ENCODE results near the gene TBX21. TPM values are rescaled to one million over a fixed set of nuclear protein-coding genes. Genes with fewer than 3 reads are reported as not detected.

Gene TBX21
- total and polyA plus RNA-seq, 3 experiments from 2014 or later = 37.8 to 59.6 (median 39.8) TPM

- ChIA-PET POLR2A (interaction anchor here (2.9 kb wide), 1 partner anchor 15 kb away, joined by 21 read pairs; the partner anchor contains the start of gene TBX21), CTCF (interaction anchor here (1.8 to 7.1 kb wide), 4 partner anchors 11 to 53 kb away, joined by 4 to 84 read pairs (median 14); partner anchors contain the start of gene TBKBP1)
- peaks cover 93 to 97% (median 95%) of the 10 kb centered on the region in 3 donors for H3K4me1 Mint-ChIP-seq
- Histone ChIP-seq H3K27ac (ENCODE audit: low read depth, low read length) (no peak overlapping the region), H3K9me3 (ENCODE audit: low read length) (no peaks in the 10 kb centered on the region), H3K27me3 (ENCODE audit: insufficient read depth, low read length, poor library complexity, severe bottlenecking) (peaks cover 3% of the 10 kb centered on the region), H3K4me3 (ENCODE audit: low read length) (no peak overlapping the region), H3K36me3 (ENCODE audit: insufficient read depth, low read length) (no peaks in the 10 kb centered on the region), H3K4me1 (ENCODE audit: insufficient read depth, low read length) (peaks cover 96% of the 10 kb centered on the region)
- H3K9me3 Mint-ChIP-seq = no peaks in the 10 kb centered on the region
- H3K4me3 Mint-ChIP-seq = peak overlapping the region in 5 of 7 donors; percentile 57 to 78 (median 77)
- peak overlapping the region in 7 of 8 donors; percentile 17 to 91 (median 54) for H3K27ac Mint-ChIP-seq
- no peaks in the 10 kb centered on the region for H3K36me3 Mint-ChIP-seq
- no peak for DNase-seq
- H3K27me3 Mint-ChIP-seq = no peaks in the 10 kb centered on the region
Measured at GRCh38 chr17:47717261-47717697, 15.8 kb upstream of the TBX21 start.

GRCh38 chr17:47717979-47718621 is 14.9 kb upstream of the TBX21 start:
- no peaks in the 10 kb centered on the region for H3K36me3 ChIP-seq (ENCODE audit: insufficient read depth, low read length)
- CTCF ChIA-PET = interaction anchor here (0.7 to 7.1 kb wide), 12 partner anchors 10 to 83 kb away, joined by 3 to 84 read pairs (median 4); partner anchors contain the start of genes TBKBP1 and TBX21
- peaks cover 92% of the 10 kb centered on the region for H3K4me1 ChIP-seq (ENCODE audit: insufficient read depth, low read length)
- POLR2A ChIA-PET = interaction anchor here (0.6 to 2.9 kb wide), 5 partner anchors 13 to 113 kb away, joined by 4 to 21 read pairs (median 5); partner anchors contain the start of genes LRRC46, MRPL10 and TBX21
- no peak for DNase-seq
- no peak overlapping the region for H3K4me3 ChIP-seq (ENCODE audit: low read length)
- H3K27ac Mint-ChIP-seq = peak overlapping the region; percentile 30 to 91 (median 80)
- H3K9me3 ChIP-seq (ENCODE audit: low read length) = no peaks in the 10 kb centered on the region
- peaks cover 3% of the 10 kb centered on the region for H3K27me3 ChIP-seq (ENCODE audit: insufficient read depth, low read length, poor library complexity, severe bottlenecking)
- no peaks in the 10 kb centered on the region for H3K9me3 Mint-ChIP-seq
- H3K27ac ChIP-seq (ENCODE audit: low read depth, low read length) = no peak overlapping the region
- peaks cover 87 to 92% (median 90%) of the 10 kb centered on the region in 3 donors for H3K4me1 Mint-ChIP-seq
- no peaks in the 10 kb centered on the region for H3K36me3 Mint-ChIP-seq
- H3K4me3 Mint-ChIP-seq = peak overlapping the region in 6 of 7 donors; percentile 57 to 88 (median 75)
- no peaks in the 10 kb centered on the region for H3K27me3 Mint-ChIP-seq

GRCh38 chr17:47718634-47719405 is 14.2 kb upstream of the TBX21 start:
- H3K9me3 Mint-ChIP-seq = no peaks in the 10 kb centered on the region
- Histone ChIP-seq H3K27me3 (ENCODE audit: insufficient read depth, low read length, poor library complexity, severe bottlenecking) (peaks cover 3% of the 10 kb centered on the region), H3K4me1 (ENCODE audit: insufficient read depth, low read length) (peaks cover 85% of the 10 kb centered on the region), H3K4me3 (ENCODE audit: low read length) (no peak overlapping the region), H3K36me3 (ENCODE audit: insufficient read depth, low read length) (no peaks in the 10 kb centered on the region), H3K27ac (ENCODE audit: low read depth, low read length) (no peak overlapping the region), H3K9me3 (ENCODE audit: low read length) (no peaks in the 10 kb centered on the region)
- ChIA-PET CTCF (interaction anchor here (0.7 to 7.1 kb wide), 13 partner anchors 10 to 82 kb away, joined by 3 to 84 read pairs (median 4); partner anchors contain the start of genes TBKBP1 and TBX21), POLR2A (interaction anchor here (0.6 to 2.9 kb wide), 6 partner anchors 14 to 112 kb away, joined by 3 to 21 read pairs (median 4); partner anchors contain the start of genes LRRC46, MRPL10 and TBX21)
- H3K27me3 Mint-ChIP-seq = no peaks in the 10 kb centered on the region
- H3K36me3 Mint-ChIP-seq = no peaks in the 10 kb centered on the region
- H3K4me3 Mint-ChIP-seq = peak overlapping the region; percentile 46 to 88 (median 73)
- H3K4me1 Mint-ChIP-seq = peaks cover 81 to 85% (median 83%) of the 10 kb centered on the region in 3 donors
- DNase-seq = no peak
- peak overlapping the region; percentile 30 to 91 (median 81) for H3K27ac Mint-ChIP-seq

GRCh38 chr17:47719411-47720152 is 13.5 kb upstream of the TBX21 start:
- Mint-ChIP-seq H3K4me3 (peak overlapping the region; percentile 46 to 88 (median 73)), H3K27ac (peak overlapping the region; percentile 30 to 96 (median 84)), H3K9me3 (no peaks in the 10 kb centered on the region), H3K4me1 (peaks cover 74 to 78% (median 77%) of the 10 kb centered on the region in 3 donors), H3K27me3 (no peaks in the 10 kb centered on the region), H3K36me3 (no peaks in the 10 kb centered on the region)
- POLR2A ChIA-PET = interaction anchor here (0.6 to 2.9 kb wide), 4 partner anchors 13 to 34 kb away, joined by 3 to 21 read pairs (median 4); partner anchors contain the start of gene TBX21
- Histone ChIP-seq H3K36me3 (ENCODE audit: insufficient read depth, low read length) (no peaks in the 10 kb centered on the region), H3K27me3 (ENCODE audit: insufficient read depth, low read length, poor library complexity, severe bottlenecking) (peaks cover 3% of the 10 kb centered on the region), H3K4me1 (ENCODE audit: insufficient read depth, low read length) (peaks cover 77% of the 10 kb centered on the region), H3K27ac (ENCODE audit: low read depth, low read length) (no peak overlapping the region), H3K4me3 (ENCODE audit: low read length) (no peak overlapping the region), H3K9me3 (ENCODE audit: low read length) (no peaks in the 10 kb centered on the region)
- CTCF ChIA-PET = interaction anchor here (1.4 to 7.1 kb wide), 7 partner anchors 12 to 70 kb away, joined by 3 to 84 read pairs (median 5); partner anchors contain the start of gene TBX21
- DNase-seq = peak in 1 of 5 donors; percentile 71

GRCh38 chr17:47720196-47720595 is 12.8 kb upstream of the TBX21 start:
- Mint-ChIP-seq H3K36me3 (no peaks in the 10 kb centered on the region), H3K27me3 (no peaks in the 10 kb centered on the region), H3K4me3 (peak overlapping the region; percentile 43 to 88 (median 73)), H3K27ac (peak overlapping the region; percentile 30 to 98 (median 84)), H3K9me3 (no peaks in the 10 kb centered on the region), H3K4me1 (peaks cover 74 to 77% (median 75%) of the 10 kb centered on the region in 3 donors)
- Histone ChIP-seq H3K27me3 (ENCODE audit: insufficient read depth, low read length, poor library complexity, severe bottlenecking) (peaks cover 3% of the 10 kb centered on the region), H3K36me3 (ENCODE audit: insufficient read depth, low read length) (no peaks in the 10 kb centered on the region), H3K4me3 (ENCODE audit: low read length) (no peak overlapping the region), H3K27ac (ENCODE audit: low read depth, low read length) (no peak overlapping the region), H3K9me3 (ENCODE audit: low read length) (no peaks in the 10 kb centered on the region), H3K4me1 (ENCODE audit: insufficient read depth, low read length) (peaks cover 71% of the 10 kb centered on the region)
- no peak for DNase-seq
- ChIA-PET POLR2A (interaction anchor here (0.8 kb wide), 1 partner anchor 22 kb away, joined by 3 read pairs; no protein-coding TSS in a partner anchor), CTCF (interaction anchor here (1.7 to 7.1 kb wide), 4 partner anchors 12 to 56 kb away, joined by 5 to 84 read pairs (median 24); partner anchors contain the start of gene TBX21)

GRCh38 chr17:47720754-47721533 is 12.1 kb upstream of the TBX21 start:
- ChIA-PET CTCF (interaction anchor here (1.5 kb wide), 1 partner anchor 10 kb away, joined by 5 read pairs; no protein-coding TSS in a partner anchor), POLR2A (interaction anchor here (1.3 kb wide), 1 partner anchor 12 kb away, joined by 4 read pairs; the partner anchor contains the start of gene TBX21)
- peaks cover 69 to 74% (median 72%) of the 10 kb centered on the region in 3 donors for H3K4me1 Mint-ChIP-seq
- Histone ChIP-seq H3K27ac (ENCODE audit: low read depth, low read length) (no peak overlapping the region), H3K27me3 (ENCODE audit: insufficient read depth, low read length, poor library complexity, severe bottlenecking) (peaks cover 3% of the 10 kb centered on the region), H3K4me3 (ENCODE audit: low read length) (no peak overlapping the region), H3K4me1 (ENCODE audit: insufficient read depth, low read length) (peaks cover 71% of the 10 kb centered on the region), H3K36me3 (ENCODE audit: insufficient read depth, low read length) (no peaks in the 10 kb centered on the region), H3K9me3 (ENCODE audit: low read length) (no peaks in the 10 kb centered on the region)
- H3K36me3 Mint-ChIP-seq = no peaks in the 10 kb centered on the region
- peak overlapping the region; percentile 49 to 98 (median 75) for H3K27ac Mint-ChIP-seq
- H3K27me3 Mint-ChIP-seq = no peaks in the 10 kb centered on the region
- no peaks in the 10 kb centered on the region for H3K9me3 Mint-ChIP-seq
- peak overlapping the region; percentile 65 to 87 (median 73) for H3K4me3 Mint-ChIP-seq
- DNase-seq = peak in 4 of 5 donors; percentile 55 to 88 (median 65)
